GM12878 (cell line): ENCODE data around the gene GNGT2. TPM values are rescaled to one million over a fixed set of nuclear protein-coding genes. Genes with fewer than 3 reads are reported as not detected.

Experiments
- ATAC-seq: fragments of 200-7000 bp; cut with Tn5 transposase; 3 replicates; pipeline ENCODE4 v1.9.1; 2020; ENCODE audit warnings: mild to moderate bottlenecking, moderate library complexity
- BruUV-seq: library from RNA; stranded (reverse); fragments of 400-500 nt; replicated peaks from 2 replicates; lab custom pipeline; 2021; lab: Mats Ljungman, UMichigan
- CTCF ChIA-PET: fragments of 300-600 bp; sonication (Branson Sonifier 250); formaldehyde crosslinking; extraction: SDS; loops from one replicate; lab custom pipeline; 2021; ENCODE audit warnings: inconsistent platforms; lab: Yijun Ruan, JAX
- POLR2A ChIA-PET: fragments of 350-600 bp; formaldehyde crosslinking; extraction: SDS; loops from one replicate; lab custom pipeline; 2021; ENCODE audit warnings: inconsistent platforms; lab: Charles Lee
- RAD21 ChIA-PET: fragments of 300-600 bp; sonication (Branson Sonifier 250); formaldehyde crosslinking; loops from one replicate; lab custom pipeline; 2023; ENCODE audit warnings: antibody characterized with exemption; ENCODE audit not compliant: unreplicated experiment; lab: Charles Lee
- SMC1A ChIA-PET: fragments of 300-600 bp; sonication (Branson Sonifier 250); formaldehyde crosslinking; loops from one replicate; lab custom pipeline; 2023; ENCODE audit not compliant: unreplicated experiment, uncharacterized antibody; lab: Charles Lee
- DNase-seq: peaks from one replicate; pipeline ENCODE4 v3.0.0-alpha.2; 2011; ENCODE audit warnings: low read depth, low spot score
- FAIRE-seq: peaks from 3 replicates; lab custom pipeline; 2011; peaks lifted over from hg19 to GRCh38; lab: Jason Lieb, UNC
- H2AFZ ChIP-seq: 2 replicates; pipeline ENCODE4 v1.6.0; 2011; ENCODE audit warnings: low read depth, low read length, control low read depth; ENCODE audit not compliant: control insufficient read depth
- H3K27ac ChIP-seq: 2 replicates; pipeline ENCODE4 v1.5.1; 2011; ENCODE audit warnings: control low read depth; ENCODE audit not compliant: control insufficient read depth, insufficient read depth
- H3K27me3 ChIP-seq, 2 experiments: replicated peaks in 1 of 2; 2 replicates each; pipeline versions ENCODE4 v1.6.0 to v1.6.1; 2011; ENCODE audit warnings: low read length in 1 of 2; ENCODE audit not compliant: control insufficient read depth in 2 of 2, insufficient read depth in 2 of 2
- H3K36me3 ChIP-seq, 2 experiments: 2 replicates each; pipeline ENCODE4 v1.5.1; 2011; ENCODE audit warnings: low read length in 1 of 2; ENCODE audit not compliant: control insufficient read depth in 2 of 2, insufficient read depth in 2 of 2
- H3K4me1 ChIP-seq: 2 replicates; pipeline ENCODE4 v1.6.1; 2011; ENCODE audit warnings: mild to moderate bottlenecking, low read length, moderate library complexity, mixed read lengths; ENCODE audit not compliant: control insufficient read depth, insufficient read depth
- H3K4me2 ChIP-seq: 2 replicates; pipeline ENCODE4 v1.6.0; 2011; ENCODE audit warnings: control low read depth; ENCODE audit not compliant: control insufficient read depth, insufficient read depth
- H3K4me3 ChIP-seq: fragments of 200-600 bp; sonication (generic); 2 replicates; pipeline ENCODE4 v1.5.1; 2016
- H3K79me2 ChIP-seq: 2 replicates; pipeline ENCODE4 v1.6.0; 2011; ENCODE audit warnings: low read length; ENCODE audit not compliant: control insufficient read depth, insufficient read depth
- H3K9ac ChIP-seq: 2 replicates; pipeline ENCODE4 v1.8.0; 2011; ENCODE audit warnings: low read length, control low read depth, mixed read lengths; ENCODE audit not compliant: control insufficient read depth, insufficient read depth
- H3K9me3 ChIP-seq: replicated peaks from 3 replicates; pipeline ENCODE4 v1.5.1; 2011; ENCODE audit warnings: mild to moderate bottlenecking, low read length; ENCODE audit not compliant: control insufficient read depth, insufficient read depth
- H4K20me1 ChIP-seq: 2 replicates; pipeline ENCODE4 v1.6.0; 2011; ENCODE audit not compliant: control insufficient read depth, insufficient read depth
- CUX1 ChIP-seq: IDR thresholded peaks from 2 replicates; pipeline ENCODE4 v1.6.1; 2012; ENCODE audit warnings: improper control_type of control experiment, low read depth, low read length; ENCODE audit not compliant: insufficient replicate concordance
- E2F8 ChIP-seq: fragments of 450-650 bp; IDR thresholded peaks from 2 replicates; pipeline ENCODE4 v1.6.1; 2018; ENCODE audit warnings: mild to moderate bottlenecking, low read depth, moderate library complexity; ENCODE audit not compliant: partially characterized antibody
- MTA2 ChIP-seq: fragments of 450-650 bp; IDR thresholded peaks from 2 replicates; pipeline ENCODE4 v1.6.1; 2016; ENCODE audit warnings: low read depth, mild to moderate bottlenecking, moderate library complexity
- NBN ChIP-seq: fragments of 450-650 bp; IDR thresholded peaks from 2 replicates; pipeline ENCODE4 v1.6.1; 2016
- NKRF ChIP-seq: fragments of 450-650 bp; conservative IDR thresholded peaks from 2 replicates; pipeline ENCODE4 v1.6.1; 2017; ENCODE audit warnings: mild to moderate bottlenecking, moderate library complexity
- PAX8 ChIP-seq: fragments of 450-650 bp; IDR thresholded peaks from 2 replicates; pipeline ENCODE4 v1.6.1; 2017; ENCODE audit warnings: mild to moderate bottlenecking, moderate library complexity
- RAD21 ChIP-seq: IDR thresholded peaks from 2 replicates; pipeline ENCODE4 v1.6.1; 2011; ENCODE audit warnings: mild to moderate bottlenecking, low read depth, low read length, moderate library complexity; ENCODE audit not compliant: insufficient read depth
- RAD51 ChIP-seq: fragments of 450-650 bp; IDR thresholded peaks from 2 replicates; pipeline ENCODE4 v1.6.1; 2016; ENCODE audit warnings: moderate library complexity, mild to moderate bottlenecking, inconsistent platforms
- SRF ChIP-seq, 2 experiments: IDR thresholded peaks; 2 replicates each; pipeline ENCODE4 v1.6.1; 2011; ENCODE audit warnings: low read depth in 2 of 2, low read length in 2 of 2, mild to moderate bottlenecking in 1 of 2, moderate library complexity in 1 of 2
- YY1 ChIP-seq: IDR thresholded peaks from 2 replicates; pipeline ENCODE4 v1.6.1; 2011; ENCODE audit warnings: low read depth, mild to moderate bottlenecking, low read length
- WGBS: methylation state at CpG from one replicate; pipeline ENCODE4 v1.1.6; 2016; ENCODE audit warnings: low lambda C conversion rate; ENCODE audit not compliant: insufficient replicate concordance, insufficient coverage; ENCODE audit errors: missing lambda C conversion rate; 5-methylcytosine and 5-hydroxymethylcytosine counted together
- in situ Hi-C: fragments of 300-500 bp; cut with MboI; formaldehyde crosslinking; loops from 9 replicates; pipeline ENCODE4 v1.14.3; 2018; ENCODE audit warnings: mixed read lengths
- intact Hi-C: fragments of 100-400 bp; cut with micrococcal nuclease; formaldehyde crosslinking; loops from one replicate; pipeline ENCODE4 v1.14.2; 2022; ENCODE audit not compliant: unreplicated experiment
- polyA plus RNA-seq, 11 experiments: library from polyadenylated mRNA; depleted of rRNA in 4 of 11; unstranded in 6 of 11; stranded (reverse) in 5 of 11; fragments of >200 nt; fragmentation: Nextera tagmentation in 4 of 11; fragmentation: Illumina TruSeq in 1 of 11; extraction: Ambion mirVana in 4 of 11; extraction: Trizol in 1 of 11; gene quantifications; 1 replicate in 1 of 11; 2 replicates in 10 of 11; pipeline versions ENCODE4 v1.2.1 to v1.2.3, GENCODE V29; 2011 to 2016; ENCODE audit warnings: inconsistent platforms in 2 of 11, missing spikeins in 2 of 11, low read depth in 1 of 11
- total RNA-seq, 4 experiments: library from RNA; depleted of rRNA in 3 of 4; stranded (reverse); fragments of >200 nt in 3 of 4; fragmentation: Illumina TruSeq in 1 of 4; extraction: Trizol in 1 of 4; gene quantifications; 2 replicates each; pipeline versions ENCODE4 v1.2.1 to v1.2.3, GENCODE V29; 2013 to 2021

Gene GNGT2
- total and polyA plus RNA-seq, 10 of the 15 experiments (the other 5 are each of a cell fraction or from before 2014, with no cell fraction given) = 15.3 to 60.4 (median 32.0) TPM

GRCh38 chr17:49191917-49192741 lies 18.2 kb downstream of the GNGT2 start:
- intact Hi-C loops (loop anchor here (1.0 to 10.0 kb wide), 2 partner anchors 26 to 297 kb away; partner anchors contain the start of gene ATP5MC1), in situ Hi-C loops (no loop called here)
- Histone ChIP-seq H3K4me1 (peaks cover 28% of the 10 kb centered on the region), H3K4me3 (peak overlapping the region; percentile 85), H3K36me3 (no peaks in the 10 kb centered on the region), H3K27me3 (no peaks in the 10 kb centered on the region), H3K9me3 (no peaks in the 10 kb centered on the region), H2AFZ (peak overlapping the region; percentile 92), H3K9ac (peak overlapping the region; percentile 97), H3K79me2 (no peaks in the 10 kb centered on the region), H3K4me2 (peak overlapping the region; percentile 91), H3K27ac (peak overlapping the region; percentile 98), H4K20me1 (no peaks in the 10 kb centered on the region)
- no TSS peak for BruUV-seq
- RAD21 ChIA-PET = interaction anchor here (0.5 to 12.9 kb wide), 8 partner anchors 11 to 555 kb away, joined by 3 to 355 read pairs (median 4); partner anchors contain the start of genes ABI3 and GNGT2
- FAIRE-seq (no peak), ATAC-seq (peak; percentile 63), DNase-seq (peak; percentile 77)
- under 1% methylated on average over 53 of the region's 53 CpGs for WGBS
- CTCF ChIA-PET = interaction anchor here (0.6 to 7.7 kb wide), 8 partner anchors 11 to 902 kb away, joined by 3 to 127 read pairs (median 8); partner anchors contain the start of gene PHOSPHO1
- SMC1A ChIA-PET = interaction anchor here (1.1 to 12.1 kb wide), 8 partner anchors 11 to 299 kb away, joined by 4 to 354 read pairs (median 10); partner anchors contain the start of genes ABI3 and GNGT2
- POLR2A ChIA-PET = interaction anchor here (0.5 to 16.8 kb wide), 6 partner anchors 9 to 153 kb away, joined by 3 to 537 read pairs (median 4); partner anchors contain the start of genes ABI3, GNGT2 and PHOSPHO1
- TF ChIP-seq YY1 (peak; percentile 82), RAD51 (peak; percentile 59; the same call in 1 of the 2 replicates), NBN (peak; percentile 25), E2F8 (no peak), MTA2 (peak; percentile 76; the same call in 1 of the 2 replicates), PAX8 (no peak; the same call in 1 of the 2 replicates), RAD21 (peak; percentile 14; the same call in 1 of the 2 replicates), CUX1 (no peak), NKRF (peak; percentile 56; the same call in 1 of the 2 replicates), SRF (IDR thresholded peaks at IDR 0.05; ENCODE audit: low read depth in 2 of 2, low read length in 2 of 2) (peak; percentile 91 to 96)
